H1 (cell line): Measurements from ENCODE around the gene MARCHF3. TPM values are rescaled to one million over a fixed set of nuclear protein-coding genes. Genes with fewer than 3 reads are reported as not detected.

ENCODE experiments used
- CTCF ChIA-PET: fragments of 300-600 bp; sonication (Branson Sonifier 250); formaldehyde crosslinking; loops from one replicate; lab custom pipeline; 2021; ENCODE audit not compliant: partially characterized antibody; lab: Charles Lee
- POLR2A ChIA-PET: fragments of 300-600 bp; sonication (Branson Sonifier 250); formaldehyde crosslinking; loops from one replicate; lab custom pipeline; 2021; ENCODE audit warnings: inconsistent platforms; ENCODE audit not compliant: partially characterized antibody; lab: Charles Lee
- DNase-seq, 2 experiments: peaks; one replicate each; pipeline versions ENCODE4 v3.0.0 to v3.0.0-alpha.2; 2010 to 2022; ENCODE audit warnings: low spot score in 2 of 2, low read depth in 1 of 2, mixed read lengths in 1 of 2
- FAIRE-seq: peaks from 2 replicates; lab custom pipeline; 2011; peaks lifted over from hg19 to GRCh38; lab: Jason Lieb, UNC
- H2AFZ ChIP-seq: 2 replicates; pipeline ENCODE4 v1.8.1; 2012; ENCODE audit warnings: low read length, inconsistent platforms
- H2AK5ac ChIP-seq: 2 replicates; pipeline ENCODE4 v1.6.1; 2013; ENCODE audit warnings: low read depth, low read length
- H2BK120ac ChIP-seq: replicated peaks from 2 replicates; pipeline ENCODE3; 2013; ENCODE audit warnings: low read depth, low read length, inconsistent platforms
- H2BK12ac ChIP-seq: 2 replicates; pipeline ENCODE4 v1.6.1; 2013; ENCODE audit warnings: low read depth, low read length
- H2BK15ac ChIP-seq: 2 replicates; pipeline ENCODE4 v1.6.1; 2013; ENCODE audit warnings: low read length
- H2BK20ac ChIP-seq: 2 replicates; pipeline ENCODE4 v1.6.1; 2013; ENCODE audit warnings: low read length
- H2BK5ac ChIP-seq: 2 replicates; pipeline ENCODE4 v1.6.1; 2013; ENCODE audit warnings: low read depth, low read length
- H3K14ac ChIP-seq: 2 replicates; pipeline ENCODE4 v1.6.1; 2013; ENCODE audit warnings: inconsistent platforms; ENCODE audit not compliant: insufficient read length
- H3K18ac ChIP-seq: 2 replicates; pipeline ENCODE4 v1.6.1; 2013; ENCODE audit warnings: low read length; ENCODE audit errors: extremely low read depth
- H3K23ac ChIP-seq: 2 replicates; pipeline ENCODE4 v1.6.1; 2013; ENCODE audit warnings: inconsistent platforms; ENCODE audit not compliant: insufficient read length
- H3K23me2 ChIP-seq: 2 replicates; pipeline ENCODE4 v1.6.1; 2013; ENCODE audit warnings: low read depth, low read length
- H3K27ac ChIP-seq: 2 replicates; pipeline ENCODE4 v1.6.1; 2011; ENCODE audit warnings: low read depth, low read length, inconsistent platforms
- H3K27me3 ChIP-seq, 4 experiments: replicated peaks in 1 of 4; 1 replicate in 1 of 4; 2 replicates in 3 of 4; pipeline versions ENCODE4 v1.6.1 to v1.8.1; 2011 to 2013; ENCODE audit warnings: low read length in 3 of 4, mild to moderate bottlenecking in 3 of 4, inconsistent platforms in 2 of 4, mixed read lengths in 2 of 4, moderate library complexity in 1 of 4; ENCODE audit not compliant: control insufficient read depth in 3 of 4, insufficient read depth in 3 of 4; ENCODE audit errors: extremely low read depth in 1 of 4
- H3K36me3 ChIP-seq, 4 experiments: 2 replicates each; pipeline versions ENCODE4 v1.6.1 to v1.8.1; 2011 to 2013; ENCODE audit warnings: mild to moderate bottlenecking in 4 of 4, low read length in 3 of 4, moderate library complexity in 2 of 4, control low read depth in 1 of 4, inconsistent platforms in 1 of 4; ENCODE audit not compliant: insufficient read depth in 4 of 4, control insufficient read depth in 2 of 4
- H3K4ac ChIP-seq: replicated peaks from 2 replicates; pipeline ENCODE3; 2013; ENCODE audit warnings: low read length, low read depth, mixed read lengths, inconsistent platforms; ENCODE audit not compliant: insufficient read length
- H3K4me1 ChIP-seq, 4 experiments: replicated peaks in 1 of 4; 1 replicate in 1 of 4; 2 replicates in 3 of 4; pipeline versions ENCODE4 v1.6.1 to v1.8.1; 2011 to 2013; ENCODE audit warnings: low read length in 3 of 4, inconsistent platforms in 2 of 4, mixed read lengths in 1 of 4; ENCODE audit not compliant: insufficient read depth in 4 of 4, control insufficient read depth in 3 of 4
- H3K4me2 ChIP-seq, 2 experiments: 2 replicates each; pipeline versions ENCODE4 v1.6.1 to v1.8.1; 2011 to 2013; ENCODE audit warnings: low read depth in 2 of 2, low read length in 2 of 2, control low read depth in 1 of 2, inconsistent platforms in 1 of 2, mild to moderate bottlenecking in 1 of 2; ENCODE audit not compliant: insufficient read depth in 1 of 2
- H3K4me3 ChIP-seq, 4 experiments: fragments of 200-600, 300-600 bp in 1 of 4; sonication (generic), shearing (Covaris generic), sonication (Bioruptor Twin) in 1 of 4; 2 replicates each; pipeline versions ENCODE4 v1.5.1 to v1.8.1; 2011 to 2016; ENCODE audit warnings: low read length in 4 of 4, low read depth in 3 of 4, control low read depth in 2 of 4, inconsistent platforms in 2 of 4, mild to moderate bottlenecking in 2 of 4, mixed read lengths in 1 of 4, moderate library complexity in 1 of 4; ENCODE audit not compliant: insufficient read depth in 2 of 4; ENCODE audit errors: extremely low read depth in 1 of 4
- H3K56ac ChIP-seq: replicated peaks from 2 replicates; pipeline ENCODE3; 2013; ENCODE audit warnings: low read depth, mild to moderate bottlenecking, mixed read lengths, low read length, inconsistent platforms; ENCODE audit not compliant: insufficient read length
- H3K79me1 ChIP-seq: 2 replicates; pipeline ENCODE4 v1.6.1; 2013; ENCODE audit warnings: low read depth, low read length, control low read depth
- H3K79me2 ChIP-seq, 2 experiments: 2 replicates each; pipeline versions ENCODE4 v1.6.1 to v1.8.1; 2012 to 2013; ENCODE audit warnings: low read length in 2 of 2, mild to moderate bottlenecking in 2 of 2, inconsistent platforms in 1 of 2; ENCODE audit not compliant: insufficient read depth in 2 of 2, control insufficient read depth in 1 of 2
- H3K9ac ChIP-seq, 4 experiments: replicated peaks in 1 of 4; 1 replicate in 1 of 4; 2 replicates in 3 of 4; pipeline versions ENCODE4 v1.6.1 to v1.8.1; 2011 to 2013; ENCODE audit warnings: low read depth in 3 of 4, low read length in 3 of 4, control low read depth in 2 of 4, mild to moderate bottlenecking in 2 of 4, moderate library complexity in 2 of 4, inconsistent platforms in 1 of 4; ENCODE audit errors: extremely low read depth in 1 of 4
- H3K9me3 ChIP-seq, 2 experiments: 2 replicates each; pipeline versions ENCODE4 v1.6.1 to v1.8.1; 2012 to 2013; ENCODE audit warnings: mild to moderate bottlenecking in 2 of 2, moderate library complexity in 2 of 2, control low read depth in 1 of 2, inconsistent platforms in 1 of 2, low read depth in 1 of 2, low read length in 1 of 2, mixed read lengths in 1 of 2; ENCODE audit not compliant: insufficient read depth in 2 of 2
- H4K20me1 ChIP-seq, 2 experiments: replicated peaks in 1 of 2; 2 replicates each; pipeline versions ENCODE3 to v1.8.1; 2011 to 2013; ENCODE audit warnings: inconsistent platforms in 2 of 2, low read length in 2 of 2, mild to moderate bottlenecking in 1 of 2; ENCODE audit not compliant: insufficient read depth in 2 of 2, control insufficient read depth in 1 of 2
- H4K5ac ChIP-seq: 2 replicates; pipeline ENCODE4 v1.6.1; 2013; ENCODE audit warnings: low read length, low read depth, mixed read lengths, inconsistent platforms; ENCODE audit not compliant: insufficient read length
- H4K8ac ChIP-seq: 2 replicates; pipeline ENCODE4 v1.8.0; 2013; ENCODE audit warnings: mild to moderate bottlenecking, moderate library complexity, low read length, inconsistent platforms; ENCODE audit not compliant: insufficient read depth; ENCODE audit errors: extremely low read depth
- H4K91ac ChIP-seq: replicated peaks from 2 replicates; pipeline ENCODE3; 2013; ENCODE audit warnings: low read length, mixed read lengths, inconsistent platforms; ENCODE audit not compliant: insufficient read length
- JUN ChIP-seq: IDR thresholded peaks from 2 replicates; pipeline ENCODE4 v1.6.1; 2011; ENCODE audit warnings: low read depth, mild to moderate bottlenecking, improper control_type of control experiment, low read length
- KDM4A ChIP-seq: IDR thresholded peaks from one replicate; pipeline ENCODE4 v1.7.1; 2012; ENCODE audit warnings: low read depth, mild to moderate bottlenecking, moderate library complexity, low read length, inconsistent platforms; ENCODE audit not compliant: severe bottlenecking
- RAD21 ChIP-seq, 2 experiments: IDR thresholded peaks in 1 of 2; conservative IDR thresholded peaks in 1 of 2; 2 replicates each; pipeline ENCODE4 v1.6.1; 2011; ENCODE audit warnings: low read depth in 2 of 2, low read length in 2 of 2, improper control_type of control experiment in 1 of 2, inconsistent platforms in 1 of 2, mild to moderate bottlenecking in 1 of 2, moderate library complexity in 1 of 2
- SIN3A ChIP-seq, 2 experiments: IDR thresholded peaks in 1 of 2; conservative IDR thresholded peaks in 1 of 2; 2 replicates each; pipeline ENCODE4 v1.6.1; 2011 to 2012; ENCODE audit warnings: low read length in 2 of 2, improper control_type of control experiment in 1 of 2, low read depth in 1 of 2, mild to moderate bottlenecking in 1 of 2
- WGBS, 2 experiments: shearing (Covaris generic) in 1 of 2; methylation state at CpG; one replicate each; pipeline versions ENCODE4 v1.1.6 to v1.1.7; 2013 to 2015; ENCODE audit warnings: low lambda C conversion rate in 2 of 2, mixed read lengths in 2 of 2, inconsistent platforms in 1 of 2, low coverage in 1 of 2, missing lambda C conversion rate in 1 of 2; ENCODE audit not compliant: insufficient replicate concordance in 2 of 2, insufficient coverage in 1 of 2, insufficient read length in 1 of 2; ENCODE audit errors: extremely low coverage in 1 of 2, missing lambda C conversion rate in 1 of 2; 5-methylcytosine and 5-hydroxymethylcytosine counted together
- polyA plus RNA-seq, 7 experiments: library from polyadenylated mRNA; depleted of rRNA in 3 of 7; stranded (reverse) in 5 of 7; unstranded in 2 of 7; fragments of >200 nt in 5 of 7; fragments of 200-250 nt in 2 of 7; gene quantifications; 1 replicate in 5 of 7; 2 replicates in 1 of 7; 4 replicates in 1 of 7; pipeline versions ENCODE4 v1.2.1 to v1.2.3, GENCODE V29; 2011 to 2013; ENCODE audit warnings: missing spikeins in 2 of 7, mixed read lengths in 2 of 7
- total RNA-seq: library from RNA; stranded (reverse); fragmentation: NEBNext Ultra II Directional; extraction: Animal tissue kit (Norgen Biotek cat#: 25700); gene quantifications from 2 replicates; pipeline ENCODE4 v1.2.1, GENCODE V29; 2021

Gene MARCHF3
- total and polyA plus RNA-seq, 2 of the 8 experiments (the other 6 are each of a cell fraction or from before 2014, with no cell fraction given) = 12.0 to 16.9 TPM

GRCh38 chr5:126939887-126940286 lies 90.5 kb downstream of the MARCHF3 start:
- H2BK12ac ChIP-seq = no peak overlapping the region
- 88% methylated on average over 5 of the region's 5 CpGs; no CpG with 5 or more reads in 1 of the 2 experiments for WGBS, 2 experiments
- H3K79me2 ChIP-seq = no peaks in the 10 kb centered on the region; a peak in 2 of 4 replicates

More at GRCh38 chr5:126939887-126940286, 90.5 kb downstream of the MARCHF3 start:
- H3K23me2 ChIP-seq = no peaks in the 10 kb centered on the region
- H3K9me3 ChIP-seq = no peaks in the 10 kb centered on the region
- CTCF ChIA-PET = interaction anchor here (0.7 kb wide), 2 partner anchors 387 to 419 kb away, joined by 3 read pairs; no protein-coding TSS in a partner anchor
- no peak overlapping the region for H2AK5ac ChIP-seq
- H4K8ac ChIP-seq = no peak overlapping the region
- H2BK20ac ChIP-seq = no peak overlapping the region
- no peaks in the 10 kb centered on the region for H3K36me3 ChIP-seq
- no peaks in the 10 kb centered on the region for H3K27me3 ChIP-seq
- no peak for DNase-seq
- H3K23ac ChIP-seq = no peak overlapping the region
- FAIRE-seq = no peak
- no peak overlapping the region for H3K4me3 ChIP-seq
- TF ChIP-seq JUN (no peak), KDM4A (no peak), RAD21 (IDR thresholded peaks at IDR 0.05 in 1 of 2, conservative IDR thresholded peaks at IDR 0.05 in 1 of 2; ENCODE audit: low read depth in 2 of 2, low read length in 2 of 2) (no peak), SIN3A (conservative IDR thresholded peaks at IDR 0.05 in 1 of 2, IDR thresholded peaks at IDR 0.05 in 1 of 2; ENCODE audit: low read depth in 1 of 2, low read length in 2 of 2) (no peak)
- H3K4me1 ChIP-seq = no peaks in the 10 kb centered on the region; a peak in 1 of 7 replicates
- no peak overlapping the region for H2AFZ ChIP-seq
- no peak overlapping the region for H2BK15ac ChIP-seq
- no peak overlapping the region for H4K5ac ChIP-seq
- H3K9ac ChIP-seq = no peak overlapping the region
- POLR2A ChIA-PET = no interaction called here
- H3K18ac ChIP-seq = no peak overlapping the region
- no peaks in the 10 kb centered on the region for H3K79me1 ChIP-seq
- H2BK120ac ChIP-seq = no peak overlapping the region
- no peaks in the 10 kb centered on the region for H4K20me1 ChIP-seq
- no peak overlapping the region for H3K14ac ChIP-seq
- H4K91ac ChIP-seq = no peak overlapping the region
- H3K4ac ChIP-seq = no peak overlapping the region
- H2BK5ac ChIP-seq = no peak overlapping the region
- H3K27ac ChIP-seq = no peak overlapping the region
- H3K56ac ChIP-seq = no peak overlapping the region
- no peak overlapping the region for H3K4me2 ChIP-seq
